Mucosa of gallbladder (tissue), 1 donor: Measurements from ENCODE around the gene REV1. TPM values are rescaled to one million over a fixed set of nuclear protein-coding genes. Genes with fewer than 3 reads are reported as not detected.

Experiments used
- DNase-seq: peaks from one replicate; pipeline ENCODE4 v3.0.0-alpha.2; 2020; ENCODE audit warnings: low spot score
- total RNA-seq: library from RNA; stranded (reverse); gene quantifications from one replicate; pipeline ENCODE4 v1.2.1, GENCODE V29; 2021
- donor health status: DM: no; HTN: no; CAD: no.

REV1 gene
- total RNA-seq, 1 donor from 2014 or later: 28.7 TPM

DNA sequence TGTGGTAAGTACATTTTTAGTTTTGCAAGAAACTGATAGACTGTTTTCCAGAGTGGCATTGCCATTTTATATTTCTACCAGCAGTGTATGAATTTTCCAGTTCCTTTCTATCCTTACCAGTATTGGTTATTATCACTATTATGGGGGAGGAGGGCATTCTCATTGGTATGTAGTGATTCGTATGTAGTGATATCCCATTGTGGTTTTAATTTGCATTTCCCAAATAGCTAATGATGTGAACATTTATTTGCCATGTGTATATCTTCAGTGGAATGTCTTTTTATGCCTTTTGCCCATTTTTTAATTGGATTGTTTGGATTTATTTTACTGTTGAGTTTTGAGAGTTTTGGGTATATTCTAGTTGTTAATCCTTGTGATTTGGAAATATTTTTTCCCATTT, 135.7 kb downstream of the REV1 start:
- no peak for DNase-seq

Other genes starting within 250 kb of the REV1 start
- not detected for gene LYG2, start 234.4 kb downstream of the REV1 start, total RNA-seq
- gene LYG1, start 188.8 kb downstream of the REV1 start, total RNA-seq: 1.6 TPM
- 20.2 TPM for gene TXNDC9, start 153.7 kb downstream of the REV1 start, total RNA-seq
- 24.5 TPM for gene EIF5B, start 152.6 kb downstream of the REV1 start, total RNA-seq